Measurements from ENCODE around the gene MMP15. TPM values are rescaled to one million over a fixed set of nuclear protein-coding genes. Genes with fewer than 3 reads are reported as not detected.

MMP15 gene
- total and polyA plus RNA-seq, 8 donors = 8.1 to 140 (median 22.2) TPM

DNA sequence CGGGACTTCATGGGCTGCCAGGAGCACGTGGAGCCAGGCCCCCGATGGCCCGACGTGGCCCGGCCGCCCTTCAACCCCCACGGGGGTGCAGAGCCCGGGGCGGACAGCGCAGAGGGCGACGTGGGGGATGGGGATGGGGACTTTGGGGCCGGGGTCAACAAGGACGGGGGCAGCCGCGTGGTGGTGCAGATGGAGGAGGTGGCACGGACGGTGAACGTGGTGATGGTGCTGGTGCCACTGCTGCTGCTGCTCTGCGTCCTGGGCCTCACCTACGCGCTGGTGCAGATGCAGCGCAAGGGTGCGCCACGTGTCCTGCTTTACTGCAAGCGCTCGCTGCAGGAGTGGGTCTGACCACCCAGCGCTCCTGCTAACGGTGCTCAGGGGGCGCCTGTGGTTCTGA is 19.5 kb downstream of the MMP15 start:
- Histone ChIP-seq H3K27me3 (no peaks in the 10 kb centered on the region), H3K27ac (no peak overlapping the region), H3K36me3 (peaks cover 29 to 58% (median 57%) of the 10 kb centered on the region in 4 donors), H3K4me1 (peaks cover 0 to 29% (median 14%) of the 10 kb centered on the region in 4 donors), H3K9me3 (no peaks in the 10 kb centered on the region), H3K4me3 (no peak overlapping the region)
- 84 to 91% (median 90%) methylated on average over 28 to 31 of the region's 31 CpGs for WGBS, 5 donors
- TF ChIP-seq POLR2A (IDR thresholded peaks at IDR 0.05) (no peak), EP300 (IDR thresholded peaks at IDR 0.05) (no peak), POLR2AphosphoS5 (IDR thresholded peaks at IDR 0.05) (no peak)
- TF ChIP-seq, protein P1, sequence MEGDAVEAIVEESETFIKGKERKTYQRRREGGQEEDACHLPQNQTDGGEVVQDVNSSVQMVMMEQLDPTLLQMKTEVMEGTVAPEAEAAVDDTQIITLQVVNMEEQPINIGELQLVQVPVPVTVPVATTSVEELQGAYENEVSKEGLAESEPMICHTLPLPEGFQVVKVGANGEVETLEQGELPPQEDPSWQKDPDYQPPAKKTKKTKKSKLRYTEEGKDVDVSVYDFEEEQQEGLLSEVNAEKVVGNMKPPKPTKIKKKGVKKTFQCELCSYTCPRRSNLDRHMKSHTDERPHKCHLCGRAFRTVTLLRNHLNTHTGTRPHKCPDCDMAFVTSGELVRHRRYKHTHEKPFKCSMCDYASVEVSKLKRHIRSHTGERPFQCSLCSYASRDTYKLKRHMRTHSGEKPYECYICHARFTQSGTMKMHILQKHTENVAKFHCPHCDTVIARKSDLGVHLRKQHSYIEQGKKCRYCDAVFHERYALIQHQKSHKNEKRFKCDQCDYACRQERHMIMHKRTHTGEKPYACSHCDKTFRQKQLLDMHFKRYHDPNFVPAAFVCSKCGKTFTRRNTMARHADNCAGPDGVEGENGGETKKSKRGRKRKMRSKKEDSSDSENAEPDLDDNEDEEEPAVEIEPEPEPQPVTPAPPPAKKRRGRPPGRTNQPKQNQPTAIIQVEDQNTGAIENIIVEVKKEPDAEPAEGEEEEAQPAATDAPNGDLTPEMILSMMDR (IDR thresholded peaks at IDR 0.05) = no peak
- DNase-seq = no peak
- intact Hi-C loops (cut with DNase I; ENCODE audit: low total_unique reads) = no loop called here

DNA sequence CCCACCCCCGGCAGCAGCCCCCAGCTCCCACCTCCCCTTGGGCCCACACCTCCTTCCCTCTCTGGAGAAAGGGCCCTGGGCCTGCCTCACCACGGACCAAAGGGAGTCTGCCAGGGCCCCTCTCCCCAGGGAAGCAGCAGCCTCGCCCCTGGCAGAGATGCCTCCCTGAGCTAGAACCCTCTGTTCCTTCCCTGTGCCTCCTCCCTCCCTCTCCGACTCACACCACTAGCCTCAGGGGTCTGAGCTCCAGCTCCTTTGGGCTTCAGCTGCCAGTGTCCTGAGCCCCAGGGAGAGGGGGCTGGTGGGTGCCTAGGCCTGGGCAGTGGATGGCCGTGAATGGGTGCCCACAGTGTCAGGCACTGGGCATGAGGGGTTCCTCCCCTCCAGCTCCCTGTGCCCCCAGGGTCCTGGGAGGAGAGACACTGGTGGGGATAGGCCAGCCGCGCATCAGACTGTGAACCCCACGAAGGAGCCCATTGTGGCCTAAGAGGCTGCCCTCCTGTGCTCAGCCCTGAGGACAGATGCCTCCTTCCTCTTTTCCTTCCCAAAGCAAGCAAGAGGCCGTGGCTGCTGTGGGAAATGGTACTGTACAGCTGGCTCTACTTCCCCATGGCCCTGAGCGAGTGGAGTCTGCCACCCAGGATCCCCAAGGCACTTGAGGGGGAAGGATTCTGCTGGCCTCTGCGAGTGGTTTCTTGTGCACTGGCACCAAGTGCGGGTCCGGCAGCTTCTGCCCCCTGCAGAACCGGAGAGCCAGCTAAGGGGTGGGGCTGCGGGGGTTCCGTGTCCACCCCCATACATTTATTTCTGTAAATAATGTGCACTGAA is 20.7 kb downstream of the MMP15 start:
- no peak for DNase-seq
- Histone ChIP-seq H3K4me1 (peaks cover 0 to 29% (median 14%) of the 10 kb centered on the region in 4 donors), H3K27me3 (no peaks in the 10 kb centered on the region), H3K36me3 (peaks cover 23 to 47% (median 45%) of the 10 kb centered on the region in 4 donors), H3K27ac (peak overlapping the region in 3 of 5 donors; percentile 10 to 38 (median 22)), H3K9me3 (no peaks in the 10 kb centered on the region), H3K4me3 (no peak overlapping the region)
- intact Hi-C loops (cut with DNase I; ENCODE audit: low total_unique reads) = no loop called here
- WGBS, 5 donors = 55 to 75% (median 68%) methylated on average over 13 to 16 of the region's 16 CpGs
- TF ChIP-seq, protein P1 (IDR thresholded peaks at IDR 0.05) = no peak
- TF ChIP-seq EP300 (IDR thresholded peaks at IDR 0.05) (no peak), POLR2AphosphoS5 (IDR thresholded peaks at IDR 0.05) (no peak), POLR2A (IDR thresholded peaks at IDR 0.05) (no peak)

DNA sequence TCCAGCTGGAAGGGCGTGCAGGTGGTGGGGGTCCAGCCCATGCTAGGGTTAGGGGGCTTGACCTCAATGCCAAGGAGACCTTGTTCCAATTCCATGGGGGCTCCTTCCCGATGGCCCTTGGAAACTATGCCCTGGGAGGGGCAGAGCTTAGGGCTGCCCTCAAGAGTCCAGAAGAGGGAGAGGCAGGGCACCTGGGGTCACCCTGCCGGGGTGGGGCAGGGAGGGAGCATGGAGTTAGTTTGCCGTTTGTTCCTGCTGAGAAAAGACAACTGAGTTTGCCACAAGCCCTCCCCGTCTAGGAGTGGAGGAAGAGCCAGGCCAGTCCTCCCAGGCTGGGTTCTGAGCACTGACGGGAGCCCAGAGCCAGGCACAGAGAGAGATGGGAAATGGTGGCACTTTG is 21.4 kb downstream of the MMP15 start:
- Histone ChIP-seq H3K36me3 (peaks cover 19 to 40% (median 39%) of the 10 kb centered on the region in 4 donors), H3K27me3 (no peaks in the 10 kb centered on the region), H3K4me3 (no peak overlapping the region), H3K27ac (peak overlapping the region in 2 of 5 donors; percentile 22 to 53), H3K9me3 (no peaks in the 10 kb centered on the region), H3K4me1 (peaks cover 0 to 29% (median 14%) of the 10 kb centered on the region in 4 donors)
- TF ChIP-seq POLR2A (IDR thresholded peaks at IDR 0.05) (no peak), POLR2AphosphoS5 (IDR thresholded peaks at IDR 0.05) (no peak), EP300 (IDR thresholded peaks at IDR 0.05) (no peak)
- TF ChIP-seq, protein P1 (IDR thresholded peaks at IDR 0.05) = no peak
- no peak for DNase-seq
- 40 to 79% (median 47%) methylated on average over 2 to 6 of the region's 6 CpGs for WGBS, 5 donors
- intact Hi-C loops (cut with DNase I; ENCODE audit: low total_unique reads) = no loop called here

DNA sequence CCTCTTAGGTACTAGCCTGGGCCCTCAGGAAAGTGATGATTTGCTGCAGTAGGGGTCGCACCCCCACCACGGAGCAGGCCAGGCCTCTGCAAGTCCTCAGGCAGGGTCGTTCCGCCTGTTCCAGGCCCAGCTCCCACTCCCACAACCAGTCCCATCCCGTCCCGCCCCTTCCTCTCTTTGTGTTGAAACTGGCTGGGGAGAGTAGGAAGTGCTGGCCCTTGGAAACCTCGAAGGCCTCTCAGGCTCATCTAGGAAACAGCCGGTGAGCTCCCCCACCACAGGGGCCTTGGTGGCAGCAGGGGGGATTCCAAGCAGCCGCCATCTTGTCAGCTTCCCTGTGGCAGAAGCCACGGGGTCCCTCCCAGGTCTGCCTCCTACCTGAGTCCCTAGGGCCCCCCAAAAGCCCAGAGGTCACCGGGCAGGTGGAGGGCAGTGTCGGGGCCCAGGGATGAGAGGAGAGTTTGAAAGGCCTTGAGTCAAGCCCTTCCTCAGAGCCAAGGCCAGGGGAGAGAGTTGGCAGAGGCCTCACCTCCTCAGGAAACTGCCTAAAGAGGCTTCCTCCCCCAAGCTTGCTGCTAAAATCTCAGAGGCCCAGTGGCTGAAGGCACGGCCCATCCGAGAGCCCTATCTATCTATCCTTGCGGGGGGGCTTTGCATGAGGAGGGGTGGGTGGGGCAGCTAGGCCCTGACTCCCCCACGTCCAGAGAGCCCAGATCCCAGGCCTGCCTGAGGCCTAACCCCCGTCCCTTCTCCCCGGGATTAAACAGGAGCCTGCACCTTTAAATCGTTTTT is 22.2 kb downstream of the MMP15 start:
- TF ChIP-seq, protein P1 (IDR thresholded peaks at IDR 0.05) = no peak
- TF ChIP-seq POLR2A (IDR thresholded peaks at IDR 0.05) (no peak), EP300 (IDR thresholded peaks at IDR 0.05) (no peak), POLR2AphosphoS5 (IDR thresholded peaks at IDR 0.05) (no peak)
- DNase-seq = no peak
- Histone ChIP-seq H3K36me3 (peaks cover 15 to 32% (median 30%) of the 10 kb centered on the region in 4 donors), H3K4me3 (no peak overlapping the region), H3K27me3 (no peaks in the 10 kb centered on the region), H3K4me1 (peaks cover 0 to 29% (median 14%) of the 10 kb centered on the region in 4 donors), H3K9me3 (no peaks in the 10 kb centered on the region), H3K27ac (peak overlapping the region in 4 of 5 donors; percentile 5 to 53 (median 22))
- intact Hi-C loops (cut with DNase I; ENCODE audit: low total_unique reads) = no loop called here
- WGBS, 5 donors = 67 to 77% (median 71%) methylated on average over 18 to 19 of the region's 19 CpGs

Measured in stomach (tissue), 9 donors.